PFSK-1 (cell line): ENCODE results near the gene ADAMTS16.

Source experiments
- FOXP2 ChIP-seq: optimal IDR thresholded peaks from 2 replicates; pipeline ENCODE3; 2011; ENCODE audit warnings: borderline replicate concordance, control low read depth, inconsistent platforms; ENCODE audit not compliant: insufficient read depth; ENCODE audit errors: extremely low read length, extremely low read depth
- POLR2AphosphoS5 ChIP-seq: IDR thresholded peaks from 2 replicates; pipeline ENCODE4 v1.6.1; 2012; ENCODE audit warnings: low read depth, mild to moderate bottlenecking, control low read depth, low read length, moderate library complexity
- SIN3A ChIP-seq: IDR thresholded peaks from 2 replicates; pipeline ENCODE4 v1.6.1; 2012; ENCODE audit warnings: mild to moderate bottlenecking, low read length, moderate library complexity, borderline replicate concordance; ENCODE audit not compliant: insufficient read depth
- TAF1 ChIP-seq: IDR thresholded peaks from 2 replicates; pipeline ENCODE4 v1.6.1; 2012; ENCODE audit warnings: low read length, control low read depth, borderline replicate concordance; ENCODE audit not compliant: insufficient read depth
- TF ChIP-seq, protein P1 (sequence below), 2 experiments: IDR thresholded peaks; 2 replicates each; pipeline versions ENCODE4 v1.6.1 to v1.8.0; 2011 to 2012; ENCODE audit warnings: low read depth in 2 of 2, low read length in 2 of 2, control low read depth in 1 of 2, inconsistent platforms in 1 of 2, mild to moderate bottlenecking in 1 of 2, moderate library complexity in 1 of 2; ENCODE audit not compliant: insufficient read depth in 1 of 2

The ADAMTS16 gene

DNA sequence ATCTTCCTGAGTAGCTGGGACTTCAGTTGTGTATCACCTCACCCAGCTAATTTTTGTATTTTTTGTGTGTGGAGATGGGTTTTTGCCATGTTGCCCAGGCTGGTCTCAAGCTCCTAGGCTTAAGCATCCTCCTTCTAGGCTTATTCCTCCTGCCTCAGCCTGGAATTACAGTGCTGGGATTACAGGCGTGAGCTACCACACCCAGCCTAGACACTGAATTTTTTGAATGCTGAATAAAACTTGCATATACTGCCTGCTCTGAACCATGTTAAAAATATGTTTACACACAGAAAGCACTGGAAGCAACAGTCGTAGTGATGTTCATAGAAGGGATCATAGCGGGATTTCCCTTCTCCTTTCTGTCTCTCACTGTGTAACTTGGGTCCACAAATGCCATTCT lies 161.0 kb downstream of the ADAMTS16 start:
- TF ChIP-seq, protein P1, sequence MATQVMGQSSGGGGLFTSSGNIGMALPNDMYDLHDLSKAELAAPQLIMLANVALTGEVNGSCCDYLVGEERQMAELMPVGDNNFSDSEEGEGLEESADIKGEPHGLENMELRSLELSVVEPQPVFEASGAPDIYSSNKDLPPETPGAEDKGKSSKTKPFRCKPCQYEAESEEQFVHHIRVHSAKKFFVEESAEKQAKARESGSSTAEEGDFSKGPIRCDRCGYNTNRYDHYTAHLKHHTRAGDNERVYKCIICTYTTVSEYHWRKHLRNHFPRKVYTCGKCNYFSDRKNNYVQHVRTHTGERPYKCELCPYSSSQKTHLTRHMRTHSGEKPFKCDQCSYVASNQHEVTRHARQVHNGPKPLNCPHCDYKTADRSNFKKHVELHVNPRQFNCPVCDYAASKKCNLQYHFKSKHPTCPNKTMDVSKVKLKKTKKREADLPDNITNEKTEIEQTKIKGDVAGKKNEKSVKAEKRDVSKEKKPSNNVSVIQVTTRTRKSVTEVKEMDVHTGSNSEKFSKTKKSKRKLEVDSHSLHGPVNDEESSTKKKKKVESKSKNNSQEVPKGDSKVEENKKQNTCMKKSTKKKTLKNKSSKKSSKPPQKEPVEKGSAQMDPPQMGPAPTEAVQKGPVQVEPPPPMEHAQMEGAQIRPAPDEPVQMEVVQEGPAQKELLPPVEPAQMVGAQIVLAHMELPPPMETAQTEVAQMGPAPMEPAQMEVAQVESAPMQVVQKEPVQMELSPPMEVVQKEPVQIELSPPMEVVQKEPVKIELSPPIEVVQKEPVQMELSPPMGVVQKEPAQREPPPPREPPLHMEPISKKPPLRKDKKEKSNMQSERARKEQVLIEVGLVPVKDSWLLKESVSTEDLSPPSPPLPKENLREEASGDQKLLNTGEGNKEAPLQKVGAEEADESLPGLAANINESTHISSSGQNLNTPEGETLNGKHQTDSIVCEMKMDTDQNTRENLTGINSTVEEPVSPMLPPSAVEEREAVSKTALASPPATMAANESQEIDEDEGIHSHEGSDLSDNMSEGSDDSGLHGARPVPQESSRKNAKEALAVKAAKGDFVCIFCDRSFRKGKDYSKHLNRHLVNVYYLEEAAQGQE (IDR thresholded peaks at IDR 0.05; ENCODE audit: insufficient read depth in 1 of 2, low read depth in 2 of 2, low read length in 2 of 2) = no peak
- TF ChIP-seq POLR2AphosphoS5 (no peak), TAF1 (no peak), FOXP2 (no peak), SIN3A (no peak)

- no peak for TF ChIP-seq FOXP2
- TF ChIP-seq SIN3A = no peak
- TF ChIP-seq POLR2AphosphoS5 = no peak
- TF ChIP-seq, protein P1 (IDR thresholded peaks at IDR 0.05; ENCODE audit: insufficient read depth in 1 of 2, low read depth in 2 of 2, low read length in 2 of 2) = no peak
Observed at GRCh38 chr5:5302201-5302600, 162.1 kb downstream of the ADAMTS16 start.

- TF ChIP-seq TAF1 (no peak), SIN3A (no peak), FOXP2 (no peak), POLR2AphosphoS5 (no peak)
- TF ChIP-seq, protein P1 (IDR thresholded peaks at IDR 0.05; ENCODE audit: insufficient read depth in 1 of 2, low read depth in 2 of 2, low read length in 2 of 2) = no peak
Observed at GRCh38 chr5:5303242-5303641, 163.1 kb downstream of the ADAMTS16 start.

DNA sequence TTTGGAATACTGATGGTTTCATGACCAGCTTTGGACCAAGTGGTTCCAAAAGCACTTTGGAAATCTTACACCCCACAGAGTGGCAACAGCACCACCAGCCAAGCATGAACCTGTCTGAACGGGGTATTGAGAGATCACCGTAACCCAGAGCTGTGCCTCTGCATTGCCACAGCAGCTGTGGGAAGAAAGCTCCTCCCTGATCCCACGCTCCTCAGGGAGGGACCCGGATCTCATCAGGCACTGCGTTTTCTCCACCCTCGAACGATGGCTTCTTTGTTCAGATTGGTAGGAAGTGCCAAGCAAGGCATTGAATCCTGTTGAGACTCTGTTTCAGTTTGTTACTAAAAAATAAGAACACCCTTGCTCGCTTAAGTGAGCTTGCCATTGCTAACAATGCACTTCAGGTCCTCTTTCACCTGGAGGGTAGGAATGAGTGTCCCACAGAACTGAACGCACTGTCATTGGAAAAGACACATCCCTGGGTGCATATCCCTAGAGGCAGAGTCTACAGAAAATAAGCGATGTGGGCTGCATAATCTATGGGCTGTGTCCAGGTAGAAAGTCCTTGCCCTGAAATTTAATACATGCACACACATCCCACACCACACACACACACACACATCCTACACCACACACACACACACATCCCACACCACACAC lies 164.4 kb downstream of the ADAMTS16 start:
- no peak for TF ChIP-seq POLR2AphosphoS5
- TF ChIP-seq, protein P1 (IDR thresholded peaks at IDR 0.05; ENCODE audit: insufficient read depth in 1 of 2, low read depth in 2 of 2, low read length in 2 of 2) = no peak
- no peak for TF ChIP-seq TAF1
- no peak for TF ChIP-seq SIN3A
- TF ChIP-seq FOXP2 = no peak

- TF ChIP-seq, protein P1 (IDR thresholded peaks at IDR 0.05; ENCODE audit: insufficient read depth in 1 of 2, low read depth in 2 of 2, low read length in 2 of 2) = no peak
- no peak for TF ChIP-seq FOXP2
- TF ChIP-seq TAF1 = no peak
- no peak for TF ChIP-seq POLR2AphosphoS5
- TF ChIP-seq SIN3A = no peak
Observed at GRCh38 chr5:5306696-5307095, 166.6 kb downstream of the ADAMTS16 start.
